GM12878 (cell line): ENCODE results near the gene LCE3E. TPM values are rescaled to one million over a fixed set of nuclear protein-coding genes. Genes with fewer than 3 reads are reported as not detected.
"Not testable (repeated sequence)": the region's sequence is repeated elsewhere in the genome, so short reads cannot be mapped to it uniquely, and the experiment has no call there.

Source experiments
- ATAC-seq: fragments of 200-7000 bp; cut with Tn5 transposase; 3 replicates; pipeline ENCODE4 v1.9.1; 2020; ENCODE audit warnings: mild to moderate bottlenecking, moderate library complexity
- BruUV-seq: library from RNA; stranded (reverse); fragments of 400-500 nt; replicated peaks from 2 replicates; lab custom pipeline; 2021; lab: Mats Ljungman, UMichigan
- CTCF ChIA-PET: fragments of 300-600 bp; sonication (Branson Sonifier 250); formaldehyde crosslinking; extraction: SDS; loops from one replicate; lab custom pipeline; 2021; ENCODE audit warnings: inconsistent platforms; lab: Yijun Ruan, JAX
- POLR2A ChIA-PET: fragments of 350-600 bp; formaldehyde crosslinking; extraction: SDS; loops from one replicate; lab custom pipeline; 2021; ENCODE audit warnings: inconsistent platforms; lab: Charles Lee
- RAD21 ChIA-PET: fragments of 300-600 bp; sonication (Branson Sonifier 250); formaldehyde crosslinking; loops from one replicate; lab custom pipeline; 2023; ENCODE audit warnings: antibody characterized with exemption; ENCODE audit not compliant: unreplicated experiment; lab: Charles Lee
- SMC1A ChIA-PET: fragments of 300-600 bp; sonication (Branson Sonifier 250); formaldehyde crosslinking; loops from one replicate; lab custom pipeline; 2023; ENCODE audit not compliant: unreplicated experiment, uncharacterized antibody; lab: Charles Lee
- DNase-seq: peaks from one replicate; pipeline ENCODE4 v3.0.0-alpha.2; 2011; ENCODE audit warnings: low read depth, low spot score
- FAIRE-seq: peaks from 3 replicates; lab custom pipeline; 2011; peaks lifted over from hg19 to GRCh38; lab: Jason Lieb, UNC
- H2AFZ ChIP-seq: 2 replicates; pipeline ENCODE4 v1.6.0; 2011; ENCODE audit warnings: low read depth, low read length, control low read depth; ENCODE audit not compliant: control insufficient read depth
- H3K27ac ChIP-seq: 2 replicates; pipeline ENCODE4 v1.5.1; 2011; ENCODE audit warnings: control low read depth; ENCODE audit not compliant: control insufficient read depth, insufficient read depth
- H3K27me3 ChIP-seq, 2 experiments: replicated peaks in 1 of 2; 2 replicates each; pipeline versions ENCODE4 v1.6.0 to v1.6.1; 2011; ENCODE audit warnings: low read length in 1 of 2; ENCODE audit not compliant: control insufficient read depth in 2 of 2, insufficient read depth in 2 of 2
- H3K36me3 ChIP-seq, 2 experiments: 2 replicates each; pipeline ENCODE4 v1.5.1; 2011; ENCODE audit warnings: low read length in 1 of 2; ENCODE audit not compliant: control insufficient read depth in 2 of 2, insufficient read depth in 2 of 2
- H3K4me1 ChIP-seq: 2 replicates; pipeline ENCODE4 v1.6.1; 2011; ENCODE audit warnings: mild to moderate bottlenecking, low read length, moderate library complexity, mixed read lengths; ENCODE audit not compliant: control insufficient read depth, insufficient read depth
- H3K4me2 ChIP-seq: 2 replicates; pipeline ENCODE4 v1.6.0; 2011; ENCODE audit warnings: control low read depth; ENCODE audit not compliant: control insufficient read depth, insufficient read depth
- H3K4me3 ChIP-seq: fragments of 200-600 bp; sonication (generic); 2 replicates; pipeline ENCODE4 v1.5.1; 2016
- H3K79me2 ChIP-seq: 2 replicates; pipeline ENCODE4 v1.6.0; 2011; ENCODE audit warnings: low read length; ENCODE audit not compliant: control insufficient read depth, insufficient read depth
- H3K9ac ChIP-seq: 2 replicates; pipeline ENCODE4 v1.8.0; 2011; ENCODE audit warnings: low read length, control low read depth, mixed read lengths; ENCODE audit not compliant: control insufficient read depth, insufficient read depth
- H3K9me3 ChIP-seq: replicated peaks from 3 replicates; pipeline ENCODE4 v1.5.1; 2011; ENCODE audit warnings: mild to moderate bottlenecking, low read length; ENCODE audit not compliant: control insufficient read depth, insufficient read depth
- H4K20me1 ChIP-seq: 2 replicates; pipeline ENCODE4 v1.6.0; 2011; ENCODE audit not compliant: control insufficient read depth, insufficient read depth
- BCL11A ChIP-seq: IDR thresholded peaks from 2 replicates; pipeline ENCODE4 v1.6.1; 2011; ENCODE audit warnings: low read depth, low read length
- EED ChIP-seq: sonication (generic); IDR thresholded peaks from 2 replicates; pipeline ENCODE4 v1.6.1; 2016; ENCODE audit warnings: antibody characterized with exemption, low read depth
- GABPA ChIP-seq: IDR thresholded peaks from 2 replicates; pipeline ENCODE4 v1.6.1; 2014; ENCODE audit warnings: antibody characterized with exemption, low read depth, mild to moderate bottlenecking, inconsistent platforms
- IKZF1 ChIP-seq: fragments of 450-650 bp; conservative IDR thresholded peaks from 2 replicates; pipeline ENCODE4 v1.6.1; 2017; ENCODE audit warnings: antibody characterized with exemption, mild to moderate bottlenecking
- IRF4 ChIP-seq: IDR thresholded peaks from 2 replicates; pipeline ENCODE4 v1.6.1; 2011; ENCODE audit warnings: low read depth, low read length
- JUNB ChIP-seq: IDR thresholded peaks from 2 replicates; pipeline ENCODE4 v1.6.1; 2016; ENCODE audit warnings: antibody characterized with exemption, mild to moderate bottlenecking
- KLF5 ChIP-seq: fragments of 450-650 bp; IDR thresholded peaks from 2 replicates; pipeline ENCODE4 v1.6.1; 2014; ENCODE audit warnings: mild to moderate bottlenecking; ENCODE audit not compliant: partially characterized antibody
- LARP7 ChIP-seq: fragments of 450-650 bp; IDR thresholded peaks from 2 replicates; pipeline ENCODE4 v1.6.1; 2017; ENCODE audit warnings: mild to moderate bottlenecking
- MEF2A ChIP-seq: IDR thresholded peaks from 2 replicates; pipeline ENCODE4 v1.6.1; 2011; ENCODE audit warnings: low read depth, mild to moderate bottlenecking, low read length, moderate library complexity; ENCODE audit not compliant: insufficient read depth
- MEF2B ChIP-seq: fragments of 450-650 bp; IDR thresholded peaks from 2 replicates; pipeline ENCODE4 v1.6.1; 2018; ENCODE audit warnings: mild to moderate bottlenecking, moderate library complexity; ENCODE audit not compliant: partially characterized antibody, poor library complexity, severe bottlenecking
- NFIC ChIP-seq: IDR thresholded peaks from 2 replicates; pipeline ENCODE4 v1.6.1; 2012; ENCODE audit warnings: low read depth, mild to moderate bottlenecking, inconsistent platforms, low read length, moderate library complexity
- PAX5 ChIP-seq: IDR thresholded peaks from 2 replicates; pipeline ENCODE4 v1.6.1; 2011; ENCODE audit warnings: low read depth, low read length, borderline replicate concordance
- RFX5 ChIP-seq: IDR thresholded peaks from 2 replicates; pipeline ENCODE4 v1.6.1; 2011; ENCODE audit warnings: low read depth, low read length, improper control_type of control experiment
- RUNX3 ChIP-seq: IDR thresholded peaks from 2 replicates; pipeline ENCODE4 v1.6.1; 2012; ENCODE audit warnings: low read length, inconsistent platforms
- ZSCAN29 ChIP-seq: fragments of 450-650 bp; IDR thresholded peaks from 2 replicates; pipeline ENCODE4 v1.6.1; 2017; ENCODE audit warnings: mild to moderate bottlenecking, moderate library complexity
- WGBS: methylation state at CpG from one replicate; pipeline ENCODE4 v1.1.6; 2016; ENCODE audit warnings: low lambda C conversion rate; ENCODE audit not compliant: insufficient replicate concordance, insufficient coverage; ENCODE audit errors: missing lambda C conversion rate; 5-methylcytosine and 5-hydroxymethylcytosine counted together
- in situ Hi-C: fragments of 300-500 bp; cut with MboI; formaldehyde crosslinking; loops from 9 replicates; pipeline ENCODE4 v1.14.3; 2018; ENCODE audit warnings: mixed read lengths
- intact Hi-C: fragments of 100-400 bp; cut with micrococcal nuclease; formaldehyde crosslinking; loops from one replicate; pipeline ENCODE4 v1.14.2; 2022; ENCODE audit not compliant: unreplicated experiment
- polyA plus RNA-seq, 11 experiments: library from polyadenylated mRNA; depleted of rRNA in 4 of 11; unstranded in 6 of 11; stranded (reverse) in 5 of 11; fragments of >200 nt; fragmentation: Nextera tagmentation in 4 of 11; fragmentation: Illumina TruSeq in 1 of 11; extraction: Ambion mirVana in 4 of 11; extraction: Trizol in 1 of 11; gene quantifications; 1 replicate in 1 of 11; 2 replicates in 10 of 11; pipeline versions ENCODE4 v1.2.1 to v1.2.3, GENCODE V29; 2011 to 2016; ENCODE audit warnings: inconsistent platforms in 2 of 11, missing spikeins in 2 of 11, low read depth in 1 of 11
- total RNA-seq, 4 experiments: library from RNA; depleted of rRNA in 3 of 4; stranded (reverse); fragments of >200 nt in 3 of 4; fragmentation: Illumina TruSeq in 1 of 4; extraction: Trizol in 1 of 4; gene quantifications; 2 replicates each; pipeline versions ENCODE4 v1.2.1 to v1.2.3, GENCODE V29; 2013 to 2021
- TF ChIP-seq, protein P1 (sequence below): IDR thresholded peaks from 2 replicates; pipeline ENCODE4 v1.6.1; 2012; ENCODE audit warnings: low read length, inconsistent platforms

The LCE3E gene
- total and polyA plus RNA-seq, 10 of the 15 experiments (the other 5 are each of a cell fraction or from before 2014, with no cell fraction given), result not detected

DNA sequence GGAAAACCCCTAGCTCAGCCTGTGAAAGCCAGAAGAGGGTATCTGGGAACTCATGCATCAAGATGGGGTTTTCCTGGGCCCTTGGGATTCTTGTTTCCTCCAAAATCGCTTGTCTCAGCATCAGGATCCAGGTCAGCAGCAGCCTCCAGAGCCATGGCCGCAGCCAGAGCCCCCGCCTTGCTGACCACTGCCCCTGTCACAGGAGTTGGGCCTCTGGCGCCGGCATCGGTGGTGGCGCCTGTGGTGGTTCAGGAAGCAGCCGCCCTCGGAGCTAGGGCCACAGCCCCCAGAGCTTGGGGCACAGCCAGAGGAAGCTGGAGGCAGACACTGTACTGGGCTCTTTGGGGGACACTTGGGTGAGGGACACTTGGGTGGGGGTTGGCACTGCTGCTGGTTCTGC is 12.9 kb upstream of the LCE3E start:
- H3K27ac ChIP-seq, in situ Hi-C loops, intact Hi-C loops, DNase-seq, POLR2A ChIA-PET: not testable (repeated sequence)
- TF ChIP-seq IKZF1 (0 out of 2 replicates have a peak, but pooled peaks have one; percentile 18), EED (peak; percentile 24; the same call in 1 of the 2 replicates)
- TF ChIP-seq, all 136 proteins: peak for 2; not testable (repeated sequence) for 134
- H3K9me3 ChIP-seq, H3K36me3 ChIP-seq, H3K9ac ChIP-seq, H3K4me1 ChIP-seq, H2AFZ ChIP-seq, CTCF ChIA-PET, ATAC-seq, RAD21 ChIA-PET, BruUV-seq, H4K20me1 ChIP-seq, H3K4me3 ChIP-seq, H3K4me2 ChIP-seq, H3K27me3 ChIP-seq, FAIRE-seq, H3K79me2 ChIP-seq: not testable (repeated sequence)
- SMC1A ChIA-PET, result interaction anchor here (0.8 kb wide), 1 partner anchor 13 kb away, joined by 3 read pairs; the partner anchor contains the start of gene LCE3E
- 42% methylated on average over 8 of the region's 9 CpGs for WGBS

DNA sequence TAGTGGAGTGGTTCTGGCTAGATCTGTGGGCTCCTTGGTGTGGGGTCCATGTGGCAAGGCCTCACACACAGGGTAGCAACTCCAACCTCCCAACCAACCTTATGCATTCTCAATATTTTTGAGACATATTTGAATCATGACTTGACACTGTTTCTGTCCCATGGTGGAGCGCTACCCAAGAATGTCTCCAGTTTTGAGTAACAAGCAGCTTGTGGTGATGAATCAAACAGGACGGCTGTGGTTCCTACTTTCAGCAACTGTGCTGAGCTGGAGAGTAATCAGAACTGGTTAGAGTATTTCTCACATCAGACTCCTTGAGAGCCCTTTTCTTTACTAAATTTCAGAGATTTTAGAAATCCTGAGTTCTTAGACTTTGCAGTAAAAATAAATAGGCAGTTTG is 10.6 kb upstream of the LCE3E start:
- ChIA-PET RAD21 (no interaction called here), CTCF (interaction anchor here (1.8 kb wide), 1 partner anchor 42 kb away, joined by 4 read pairs; no protein-coding TSS in a partner anchor), POLR2A (no interaction called here), SMC1A (no interaction called here)
- ATAC-seq (peak; percentile 71), FAIRE-seq (peak; percentile 38), DNase-seq (peak; percentile 19)
- Histone ChIP-seq H3K27ac (no peak overlapping the region), H3K9me3 (no peaks in the 10 kb centered on the region; the same call in 2 of the 3 replicates), H3K4me3 (no peak overlapping the region), H3K4me1 (peaks cover 5% of the 10 kb centered on the region; the same call in 1 of the 2 replicates), H3K9ac (no peak overlapping the region), H3K4me2 (no peak overlapping the region), H2AFZ (no peak overlapping the region), H4K20me1 (no peaks in the 10 kb centered on the region), H3K79me2 (no peaks in the 10 kb centered on the region), H3K36me3 (no peaks in the 10 kb centered on the region), H3K27me3 (peaks cover 0 to 1% of the 10 kb centered on the region in 2 experiments; a peak in 1 of 4 replicates)
- intact Hi-C loops (no loop called here), in situ Hi-C loops (no loop called here)
- no TSS peak for BruUV-seq
- peak; percentile 90 for TF ChIP-seq IRF4
- 0 out of 2 replicates have a peak, but pooled peaks have one; percentile 13 for TF ChIP-seq MEF2A
- TF ChIP-seq BCL11A, result peak; percentile 48; the same call in 1 of the 2 replicates
- peak; percentile 34; the same call in 1 of the 2 replicates for TF ChIP-seq EED
- TF ChIP-seq NFIC, result 0 out of 2 replicates have a peak, but pooled peaks have one; percentile 20
- 0 out of 2 replicates have a peak, but pooled peaks have one; percentile 18 for TF ChIP-seq GABPA
- TF ChIP-seq KLF5, result no peak
- no peak for TF ChIP-seq ZSCAN29
- TF ChIP-seq JUNB, result peak; percentile 84
- TF ChIP-seq RFX5, result no peak
- TF ChIP-seq PAX5, result peak; percentile 80; the same call in 1 of the 2 replicates
- no peak for TF ChIP-seq LARP7
- peak; percentile 33 for TF ChIP-seq MEF2B
- TF ChIP-seq, protein P1, sequence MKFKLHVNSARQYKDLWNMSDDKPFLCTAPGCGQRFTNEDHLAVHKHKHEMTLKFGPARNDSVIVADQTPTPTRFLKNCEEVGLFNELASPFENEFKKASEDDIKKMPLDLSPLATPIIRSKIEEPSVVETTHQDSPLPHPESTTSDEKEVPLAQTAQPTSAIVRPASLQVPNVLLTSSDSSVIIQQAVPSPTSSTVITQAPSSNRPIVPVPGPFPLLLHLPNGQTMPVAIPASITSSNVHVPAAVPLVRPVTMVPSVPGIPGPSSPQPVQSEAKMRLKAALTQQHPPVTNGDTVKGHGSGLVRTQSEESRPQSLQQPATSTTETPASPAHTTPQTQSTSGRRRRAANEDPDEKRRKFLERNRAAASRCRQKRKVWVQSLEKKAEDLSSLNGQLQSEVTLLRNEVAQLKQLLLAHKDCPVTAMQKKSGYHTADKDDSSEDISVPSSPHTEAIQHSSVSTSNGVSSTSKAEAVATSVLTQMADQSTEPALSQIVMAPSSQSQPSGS, result peak; percentile 47; the same call in 1 of the 2 replicates
- peak; percentile 85 for TF ChIP-seq RUNX3
- WGBS, result 3% methylated on average over 2 of the region's 2 CpGs
